A549 (cell line): Measurements from ENCODE around the gene INPP4B. TPM values are rescaled to one million over a fixed set of nuclear protein-coding genes. Genes with fewer than 3 reads are reported as not detected.
A peak's percentile ranks its signal among the peaks of the same experiment; 100 is the strongest.

ENCODE experiments used
- ATAC-seq, 2 experiments: fragments of 200-7000 bp in 1 of 2; fragments of >200 bp in 1 of 2; cut with Nextera tagmentation in 1 of 2; cut with Tn5 transposase in 1 of 2; 3 replicates each; pipeline versions ENCODE4 v1.8.0 to v1.9.1; 2018 to 2020; ENCODE audit warnings: mild to moderate bottlenecking in 1 of 2, moderate library complexity in 1 of 2
- CTCF ChIA-PET: fragments of 300-600 bp; sonication (Branson Sonifier 250); formaldehyde crosslinking; extraction: SDS; loops from one replicate; lab custom pipeline; 2021; ENCODE audit warnings: antibody characterized with exemption, inconsistent platforms; lab: Yijun Ruan, JAX
- POLR2A ChIA-PET: fragments of 350-600 bp; formaldehyde crosslinking; extraction: SDS; loops from one replicate; lab custom pipeline; 2021; ENCODE audit warnings: antibody characterized with exemption, inconsistent platforms; lab: Yijun Ruan, JAX
- DNase-seq, 2 experiments: peaks; one replicate each; pipeline versions ENCODE4 v3.0.0 to v3.0.0-alpha.2; 2011 to 2016; ENCODE audit warnings: low read depth in 1 of 2, low spot score in 1 of 2
- FAIRE-seq: peaks from 2 replicates; lab custom pipeline; 2011; peaks lifted over from hg19 to GRCh38; lab: Jason Lieb, UNC
- H3K27ac ChIP-seq, 2 experiments: fragments of >200 bp; sonication (Bioruptor Twin); formaldehyde crosslinking; 3 replicates each; pipeline ENCODE4 v1.5.1; 2016 to 2017
- H3K4me1 ChIP-seq: fragments of >200 bp; sonication (Bioruptor Twin); formaldehyde crosslinking; 3 replicates; pipeline ENCODE4 v1.6.1; 2016
- H3K4me2 ChIP-seq: fragments of >200 bp; sonication (Bioruptor Twin); formaldehyde crosslinking; 3 replicates; pipeline ENCODE4 v1.6.1; 2016
- H3K4me3 ChIP-seq: fragments of >200 bp; sonication (Bioruptor Twin); formaldehyde crosslinking; 3 replicates; pipeline ENCODE4 v1.5.1; 2016
- H3K9me3 ChIP-seq: fragments of >200 bp; sonication (Bioruptor Twin); formaldehyde crosslinking; 3 replicates; pipeline ENCODE4 v1.6.1; 2016
- BHLHE40 ChIP-seq: IDR thresholded peaks from 2 replicates; pipeline ENCODE4 v1.6.1; 2012; ENCODE audit warnings: low read depth, low read length, inconsistent platforms
- CBX8 ChIP-seq: fragments of 200-600 bp; sonication (generic); IDR thresholded peaks from 2 replicates; pipeline ENCODE4 v1.6.1; 2016
- CHD4 ChIP-seq: fragments of 200-600 bp; sonication (generic); IDR thresholded peaks from 2 replicates; pipeline ENCODE4 v1.6.1; 2016; ENCODE audit warnings: antibody characterized with exemption, mild to moderate bottlenecking, borderline replicate concordance
- E2F6 ChIP-seq: IDR thresholded peaks from 2 replicates; pipeline ENCODE4 v1.6.1; 2012; ENCODE audit warnings: low read depth, borderline replicate concordance
- EP300 ChIP-seq, 2 experiments: fragments of >200 bp; sonication (Bioruptor Twin); formaldehyde crosslinking; IDR thresholded peaks; 2 replicates in 1 of 2; 3 replicates in 1 of 2; pipeline ENCODE4 v1.6.1; 2016 to 2017
- FOSB ChIP-seq: fragments of 250-450 bp; sonication (Bioruptor Pico); IDR thresholded peaks from 2 replicates; pipeline ENCODE4 v1.5.0; 2020; ENCODE audit warnings: mild to moderate bottlenecking, moderate library complexity
- FOSL2 ChIP-seq, 2 experiments: fragments of 450-650 bp in 1 of 2; fragments of >200 bp in 1 of 2; sonication (Bioruptor Twin) in 1 of 2; formaldehyde crosslinking; IDR thresholded peaks; 2 replicates each; pipeline versions ENCODE4 v1.5.0 to v1.6.1; 2016 to 2020; ENCODE audit warnings: mild to moderate bottlenecking in 1 of 2, moderate library complexity in 1 of 2
- FOXS1 ChIP-seq: fragments of 250-450 bp; sonication (Bioruptor Pico); IDR thresholded peaks from 2 replicates; pipeline ENCODE4 v1.5.0; 2020; ENCODE audit warnings: mild to moderate bottlenecking, moderate library complexity
- GATA3 ChIP-seq: IDR thresholded peaks from 2 replicates; pipeline ENCODE4 v1.6.1; 2012; ENCODE audit warnings: borderline replicate concordance
- HOXB13 ChIP-seq: fragments of 250-450 bp; sonication (Bioruptor Pico); IDR thresholded peaks from 2 replicates; pipeline ENCODE4 v1.5.0; 2020; ENCODE audit warnings: low read depth, mild to moderate bottlenecking, moderate library complexity
- HOXB5 ChIP-seq: fragments of 250-450 bp; sonication (Bioruptor Pico); IDR thresholded peaks from 2 replicates; pipeline ENCODE4 v1.5.0; 2020; ENCODE audit warnings: mild to moderate bottlenecking, moderate library complexity
- JUN ChIP-seq, 2 experiments: fragments of >200 bp; sonication (Bioruptor Twin); formaldehyde crosslinking; IDR thresholded peaks; 2 replicates in 1 of 2; 3 replicates in 1 of 2; pipeline ENCODE4 v1.6.1; 2016 to 2017
- JUNB ChIP-seq: fragments of >200 bp; sonication (Bioruptor Twin); formaldehyde crosslinking; IDR thresholded peaks from 2 replicates; pipeline ENCODE4 v1.6.1; 2016
- MYC ChIP-seq: IDR thresholded peaks from 2 replicates; pipeline ENCODE4 v1.6.1; 2012; ENCODE audit warnings: mild to moderate bottlenecking, inconsistent platforms, low read length, improper control_type of control experiment, borderline replicate concordance
- NFE2L2 ChIP-seq: fragments of 150-350 bp; conservative IDR thresholded peaks from 2 replicates; pipeline ENCODE4 v1.6.1; 2014; ENCODE audit warnings: low read length
- PHF8 ChIP-seq: fragments of 200-600 bp; sonication (generic); IDR thresholded peaks from 2 replicates; pipeline ENCODE4 v1.6.1; 2016; ENCODE audit warnings: low read depth, mild to moderate bottlenecking, antibody characterized with exemption, moderate library complexity, borderline replicate concordance
- RAD21 ChIP-seq, 2 experiments: fragments of >200 bp in 1 of 2; sonication (Bioruptor Twin) in 1 of 2; formaldehyde crosslinking in 1 of 2; IDR thresholded peaks in 1 of 2; conservative IDR thresholded peaks in 1 of 2; 2 replicates in 1 of 2; 3 replicates in 1 of 2; pipeline ENCODE4 v1.6.1; 2012 to 2018; ENCODE audit warnings: inconsistent platforms in 1 of 2
- RARB ChIP-seq: fragments of 250-450 bp; sonication (Bioruptor Pico); IDR thresholded peaks from 2 replicates; pipeline ENCODE4 v1.8.0; 2021; ENCODE audit warnings: mild to moderate bottlenecking, moderate library complexity
- RFX5 ChIP-seq: fragments of 450-650 bp; IDR thresholded peaks from 2 replicates; pipeline ENCODE4 v1.7.1; 2014; ENCODE audit warnings: antibody characterized with exemption, mild to moderate bottlenecking, moderate library complexity
- SMC3 ChIP-seq: fragments of >200 bp; sonication (Bioruptor Twin); formaldehyde crosslinking; IDR thresholded peaks from 3 replicates; pipeline ENCODE4 v1.6.1; 2018; ENCODE audit warnings: inconsistent platforms
- USF2 ChIP-seq: fragments of 450-650 bp; IDR thresholded peaks from 2 replicates; pipeline ENCODE4 v1.6.1; 2014; ENCODE audit warnings: antibody characterized with exemption
- ZC3H11A ChIP-seq: fragments of 450-650 bp; IDR thresholded peaks from 2 replicates; pipeline ENCODE4 v1.6.1; 2014; ENCODE audit warnings: antibody characterized with exemption, mild to moderate bottlenecking
- ZSCAN20 ChIP-seq: fragments of 250-450 bp; sonication (Bioruptor Pico); IDR thresholded peaks from 2 replicates; pipeline ENCODE4 v1.8.0; 2022; ENCODE audit warnings: mild to moderate bottlenecking, moderate library complexity
- WGBS: methylation state at CpG from one replicate; pipeline ENCODE4 v1.1.6; 2017; ENCODE audit errors: missing lambda C conversion rate; 5-methylcytosine and 5-hydroxymethylcytosine counted together
- polyA plus RNA-seq, 4 experiments: library from polyadenylated mRNA; depleted of rRNA in 3 of 4; stranded (reverse); fragments of >200 nt; fragmentation: RNase III in 1 of 4; extraction: RNeasy Plus Mini Kit Qiagen cat#74134 plus additional on column Dnase treatment in 1 of 4; gene quantifications; 2 replicates in 3 of 4; 3 replicates in 1 of 4; pipeline ENCODE4 v1.2.3, GENCODE V29; 2011 to 2017
- TF ChIP-seq, protein P1 (sequence below): fragments of 250-450 bp; sonication (Bioruptor Pico); IDR thresholded peaks from 2 replicates; pipeline ENCODE4 v1.5.0; 2020; ENCODE audit warnings: low read depth, mild to moderate bottlenecking, moderate library complexity
- TF ChIP-seq, protein P2 (sequence below): fragments of 150-350 bp; IDR thresholded peaks from 2 replicates; pipeline ENCODE4 v1.6.1; 2014; ENCODE audit warnings: low read depth, mild to moderate bottlenecking, low read length
- TF ChIP-seq, protein P3 (sequence below): IDR thresholded peaks from 2 replicates; pipeline ENCODE4 v1.6.1; 2012

The INPP4B gene
- polyA plus RNA-seq, 2 of the 4 experiments (the other 2 are of a cell fraction), result 7.2 to 14.9 TPM

GRCh38 chr4:142550965-142551364 lies 295.1 kb downstream of the INPP4B start:
- peak overlapping the region; percentile 63; the same call in 1 of the 3 replicates for H3K4me2 ChIP-seq
- CTCF ChIA-PET, result no interaction called here
- TF ChIP-seq RARB (no peak), HOXB5 (CRISPR knock-in tag) (no peak), FOSL2 (IDR thresholded peaks at IDR 0.05) (no peak), FOSL2 (CRISPR knock-in tag; IDR thresholded peaks at IDR 0.05) (no peak), NFE2L2 (no peak), JUN (IDR thresholded peaks at IDR 0.05) (no peak), ZC3H11A (no peak), HOXB13 (CRISPR knock-in tag) (no peak), RFX5 (no peak)
- 97% methylated on average over 5 of the region's 5 CpGs for WGBS
- POLR2A ChIA-PET, result no interaction called here
- peak overlapping the region; percentile 81 to 86 for H3K27ac ChIP-seq
- DNase-seq (no peak), FAIRE-seq (no peak), ATAC-seq (no peak)
- H3K4me1 ChIP-seq, result peaks cover 39% of the 10 kb centered on the region
- H3K4me3 ChIP-seq, result no peak overlapping the region
- no peaks in the 10 kb centered on the region for H3K9me3 ChIP-seq

- Histone ChIP-seq H3K4me1 (peaks cover 39% of the 10 kb centered on the region), H3K4me3 (no peak overlapping the region), H3K27ac (peak overlapping the region; percentile 86), H3K9me3 (no peaks in the 10 kb centered on the region), H3K4me2 (peak overlapping the region; percentile 63)
- TF ChIP-seq RAD21 (conservative IDR thresholded peaks at IDR 0.05 in 1 of 2, IDR thresholded peaks at IDR 0.05 in 1 of 2) (0 out of 5 replicates have a peak, but pooled peaks of 1 of the 2 experiments have one; percentile 33), EP300 (IDR thresholded peaks at IDR 0.05) (peak; percentile 33 to 59; a peak in 3 of 5 replicates), GATA3 (peak; percentile 67), JUN (IDR thresholded peaks at IDR 0.05) (0 out of 5 replicates have a peak, but pooled peaks of 1 of the 2 experiments have one; percentile 29), FOSL2 (IDR thresholded peaks at IDR 0.05) (no peak), FOSL2 (CRISPR knock-in tag; IDR thresholded peaks at IDR 0.05) (peak; percentile 56; the same call in 1 of the 2 replicates), SMC3 (peak; percentile 13; the same call in 2 of the 3 replicates), JUNB (peak; percentile 75), USF2 (no peak), E2F6 (no peak)
- TF ChIP-seq, protein P1, sequence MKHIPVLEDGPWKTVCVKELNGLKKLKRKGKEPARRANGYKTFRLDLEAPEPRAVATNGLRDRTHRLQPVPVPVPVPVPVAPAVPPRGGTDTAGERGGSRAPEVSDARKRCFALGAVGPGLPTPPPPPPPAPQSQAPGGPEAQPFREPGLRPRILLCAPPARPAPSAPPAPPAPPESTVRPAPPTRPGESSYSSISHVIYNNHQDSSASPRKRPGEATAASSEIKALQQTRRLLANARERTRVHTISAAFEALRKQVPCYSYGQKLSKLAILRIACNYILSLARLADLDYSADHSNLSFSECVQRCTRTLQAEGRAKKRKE (CRISPR knock-in tag), result no peak
- ATAC-seq (peak; percentile 93 to 97), DNase-seq (peak; percentile 13 to 85), FAIRE-seq (no peak)
- WGBS, result 5% methylated on average over 1 of the region's 1 CpG
- ChIA-PET CTCF (no interaction called here), POLR2A (no interaction called here)
Measured at GRCh38 chr4:142549726-142550463, 296.2 kb downstream of the INPP4B start.

GRCh38 chr4:142549248-142549647 lies 296.9 kb downstream of the INPP4B start:
- ChIA-PET POLR2A (no interaction called here), CTCF (no interaction called here)
- H3K4me1 ChIP-seq, result peaks cover 44% of the 10 kb centered on the region
- ATAC-seq, result peak in 1 of 2 experiments; percentile 11; a peak in 1 of 6 replicates
- DNase-seq, result peak in 1 of 2 experiments; percentile 8
- WGBS, result 54% methylated on average over 3 of the region's 3 CpGs
- no peak overlapping the region for H3K4me3 ChIP-seq
- peak overlapping the region; percentile 86 for H3K27ac ChIP-seq
- no peaks in the 10 kb centered on the region for H3K9me3 ChIP-seq
- no peak for FAIRE-seq
- peak overlapping the region; percentile 63 for H3K4me2 ChIP-seq
- TF ChIP-seq ZSCAN20 (CRISPR knock-in tag), result no peak
- TF ChIP-seq, protein P2, sequence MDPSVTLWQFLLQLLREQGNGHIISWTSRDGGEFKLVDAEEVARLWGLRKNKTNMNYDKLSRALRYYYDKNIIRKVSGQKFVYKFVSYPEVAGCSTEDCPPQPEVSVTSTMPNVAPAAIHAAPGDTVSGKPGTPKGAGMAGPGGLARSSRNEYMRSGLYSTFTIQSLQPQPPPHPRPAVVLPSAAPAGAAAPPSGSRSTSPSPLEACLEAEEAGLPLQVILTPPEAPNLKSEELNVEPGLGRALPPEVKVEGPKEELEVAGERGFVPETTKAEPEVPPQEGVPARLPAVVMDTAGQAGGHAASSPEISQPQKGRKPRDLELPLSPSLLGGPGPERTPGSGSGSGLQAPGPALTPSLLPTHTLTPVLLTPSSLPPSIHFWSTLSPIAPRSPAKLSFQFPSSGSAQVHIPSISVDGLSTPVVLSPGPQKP, result no peak
- TF ChIP-seq USF2, result no peak
- TF ChIP-seq, protein P3, sequence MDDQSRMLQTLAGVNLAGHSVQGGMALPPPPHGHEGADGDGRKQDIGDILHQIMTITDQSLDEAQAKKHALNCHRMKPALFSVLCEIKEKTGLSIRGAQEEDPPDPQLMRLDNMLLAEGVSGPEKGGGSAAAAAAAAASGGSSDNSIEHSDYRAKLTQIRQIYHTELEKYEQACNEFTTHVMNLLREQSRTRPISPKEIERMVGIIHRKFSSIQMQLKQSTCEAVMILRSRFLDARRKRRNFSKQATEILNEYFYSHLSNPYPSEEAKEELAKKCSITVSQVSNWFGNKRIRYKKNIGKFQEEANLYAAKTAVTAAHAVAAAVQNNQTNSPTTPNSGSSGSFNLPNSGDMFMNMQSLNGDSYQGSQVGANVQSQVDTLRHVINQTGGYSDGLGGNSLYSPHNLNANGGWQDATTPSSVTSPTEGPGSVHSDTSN, result no peak
- TF ChIP-seq CBX8, result no peak
- TF ChIP-seq CHD4, result no peak
- no peak for TF ChIP-seq RARB
- no peak for TF ChIP-seq PHF8
- TF ChIP-seq BHLHE40, result no peak
- TF ChIP-seq SMC3, result no peak
- TF ChIP-seq GATA3, result no peak
- no peak for TF ChIP-seq FOXS1 (CRISPR knock-in tag)
- no peak for TF ChIP-seq MYC
- no peak for TF ChIP-seq JUN (IDR thresholded peaks at IDR 0.05)
- TF ChIP-seq FOSL2 (IDR thresholded peaks at IDR 0.05), result no peak
- TF ChIP-seq FOSL2 (CRISPR knock-in tag; IDR thresholded peaks at IDR 0.05), result no peak
- no peak for TF ChIP-seq FOSB (CRISPR knock-in tag)
